ENCODE results near the gene CAPN14. TPM values are rescaled to one million over a fixed set of nuclear protein-coding genes. Genes with fewer than 3 reads are reported as not detected.

The CAPN14 gene
- total RNA-seq, 1 experiment from 2014 or later = not detected

GRCh38 chr2:31141443-31142085 lies 75.8 kb downstream of the CAPN14 start:
- no peak for TF ChIP-seq CTCF (IDR thresholded peaks at IDR 0.05; ENCODE audit: unreplicated experiment)
- no peaks in the 10 kb centered on the region for H3K9me3 Mint-ChIP-seq (ENCODE audit: unreplicated experiment)
- no peaks in the 10 kb centered on the region for H3K4me1 Mint-ChIP-seq (ENCODE audit: insufficient read depth, unreplicated experiment)
- H3K27me3 Mint-ChIP-seq (ENCODE audit: insufficient read depth, unreplicated experiment) = peaks cover 16% of the 10 kb centered on the region
- H3K27ac Mint-ChIP-seq (ENCODE audit: low read depth, unreplicated experiment) = no peak overlapping the region
- no peaks in the 10 kb centered on the region for H3K36me3 Mint-ChIP-seq (ENCODE audit: insufficient read depth, unreplicated experiment)
- POLR2A ChIA-PET = interaction anchor here (0.6 kb wide), 1 partner anchor 408 kb away, joined by 4 read pairs; no protein-coding TSS in a partner anchor
- H3K4me3 Mint-ChIP-seq (ENCODE audit: unreplicated experiment) = no peak overlapping the region
- BruUV-seq (replicated peaks) = no TSS peak
- CTCF ChIA-PET = interaction anchor here (0.7 to 1.0 kb wide), 3 partner anchors 29 to 927 kb away, joined by 3 to 4 read pairs (median 3); no protein-coding TSS in a partner anchor
- DNase-seq (ENCODE audit: unreplicated experiment) = no peak
- intact Hi-C loops (cut with micrococcal nuclease) = no loop called here

- intact Hi-C loops (cut with micrococcal nuclease) = no loop called here
- no TSS peak for BruUV-seq (replicated peaks)
- TF ChIP-seq CTCF (IDR thresholded peaks at IDR 0.05; ENCODE audit: unreplicated experiment) = no peak
- Mint-ChIP-seq H3K9me3 (ENCODE audit: unreplicated experiment) (no peaks in the 10 kb centered on the region), H3K4me3 (ENCODE audit: unreplicated experiment) (no peak overlapping the region), H3K27ac (ENCODE audit: low read depth, unreplicated experiment) (no peak overlapping the region), H3K36me3 (ENCODE audit: insufficient read depth, unreplicated experiment) (no peaks in the 10 kb centered on the region), H3K27me3 (ENCODE audit: insufficient read depth, unreplicated experiment) (peaks cover 26% of the 10 kb centered on the region), H3K4me1 (ENCODE audit: insufficient read depth, unreplicated experiment) (no peaks in the 10 kb centered on the region)
- DNase-seq (ENCODE audit: unreplicated experiment) = no peak
- ChIA-PET POLR2A (interaction anchor here (0.6 kb wide), 1 partner anchor 1732 kb away, joined by 3 read pairs; no protein-coding TSS in a partner anchor), CTCF (interaction anchor here (0.7 to 1.5 kb wide), 5 partner anchors 9 to 188 kb away, joined by 3 to 4 read pairs (median 4); no protein-coding TSS in a partner anchor)
Measured at GRCh38 chr2:31140151-31140550, 77.2 kb downstream of the CAPN14 start.

GRCh38 chr2:31139671-31140070 lies 77.6 kb downstream of the CAPN14 start:
- Mint-ChIP-seq H3K27me3 (ENCODE audit: insufficient read depth, unreplicated experiment) (peaks cover 31% of the 10 kb centered on the region), H3K36me3 (ENCODE audit: insufficient read depth, unreplicated experiment) (no peaks in the 10 kb centered on the region), H3K4me1 (ENCODE audit: insufficient read depth, unreplicated experiment) (no peaks in the 10 kb centered on the region), H3K27ac (ENCODE audit: low read depth, unreplicated experiment) (no peak overlapping the region), H3K9me3 (ENCODE audit: unreplicated experiment) (no peaks in the 10 kb centered on the region), H3K4me3 (ENCODE audit: unreplicated experiment) (no peak overlapping the region)
- no peak for TF ChIP-seq CTCF (IDR thresholded peaks at IDR 0.05; ENCODE audit: unreplicated experiment)
- no peak for DNase-seq (ENCODE audit: unreplicated experiment)
- intact Hi-C loops (cut with micrococcal nuclease) = no loop called here
- CTCF ChIA-PET = interaction anchor here (0.9 to 1.8 kb wide), 5 partner anchors 13 to 194 kb away, joined by 3 to 7 read pairs (median 4); no protein-coding TSS in a partner anchor
- BruUV-seq (replicated peaks) = no TSS peak
- POLR2A ChIA-PET = interaction anchor here (0.6 kb wide), 1 partner anchor 1732 kb away, joined by 3 read pairs; no protein-coding TSS in a partner anchor

- Mint-ChIP-seq H3K27me3 (ENCODE audit: insufficient read depth, unreplicated experiment) (peaks cover 39% of the 10 kb centered on the region), H3K27ac (ENCODE audit: low read depth, unreplicated experiment) (no peak within 1 kb of the TSS), H3K36me3 (ENCODE audit: insufficient read depth, unreplicated experiment) (no peaks in the 10 kb centered on the region), H3K9me3 (ENCODE audit: unreplicated experiment) (no peaks in the 10 kb centered on the region), H3K4me3 (ENCODE audit: unreplicated experiment) (peak within 1 kb of the TSS; percentile 66), H3K4me1 (ENCODE audit: insufficient read depth, unreplicated experiment) (no peaks in the 10 kb centered on the region)
- DNase-seq (ENCODE audit: unreplicated experiment) = peak; percentile 59
- ChIA-PET POLR2A (no interaction called here), CTCF (interaction anchor here (0.6 to 1.8 kb wide), 8 partner anchors 13 to 852 kb away, joined by 3 to 9 read pairs (median 4); no protein-coding TSS in a partner anchor)
- intact Hi-C loops (cut with micrococcal nuclease) = loop anchor here (1.0 kb wide), 1 partner anchor 195 kb away; no protein-coding TSS in a partner anchor
- no TSS peak for BruUV-seq (replicated peaks)
- peak; percentile 58 for TF ChIP-seq CTCF (IDR thresholded peaks at IDR 0.05; ENCODE audit: unreplicated experiment)
Measured at GRCh38 chr2:31138037-31138962, 79.0 kb downstream of the CAPN14 start, which contains the start of gene GALNT14. Gene GALNT14, minus strand, starts transcription at chr2:31138440. Its CDS starts 354 bp downstream, at chr2:31138086.

All from MCF 10A (cell line).